HG02884 (cell line): ENCODE data around the gene STAP2.
"Not testable (repeated sequence)": the region's sequence is repeated elsewhere in the genome, so short reads cannot be mapped to it uniquely, and the experiment has no call there.

Experiments used
- ATAC-seq: cut with Tn5 transposase; IDR thresholded peaks from one replicate; pipeline ENCODE4 v1.9.1; 2021; ENCODE audit warnings: mild to moderate bottlenecking, moderate library complexity; ENCODE audit not compliant: unreplicated experiment

The STAP2 gene

GRCh38 chr19:4277191-4277696, 61.4 kb downstream of the STAP2 start:
- ATAC-seq: no peak

- ATAC-seq: not testable (repeated sequence)
Measured at GRCh38 chr19:4274321-4274686, 64.3 kb downstream of the STAP2 start.
